Natural killer cell (primary cell): Measurements from ENCODE around the gene LEF1. TPM values are rescaled to one million over a fixed set of nuclear protein-coding genes. Genes with fewer than 3 reads are reported as not detected.

Experiments
- ATAC-seq, 3 donors: fragments of 150-1000 bp in 2 of 3; fragments of 200-7000 bp in 1 of 3; cut with Tn5 transposase; 1 replicate in 1 of 3; 2 replicates in 2 of 3; pipeline ENCODE4 v1.10.0; 2021; ENCODE audit warnings: mild to moderate bottlenecking in 2 of 3, moderate library complexity in 2 of 3
- DNase-seq, 2 donors: peaks; one replicate each; pipeline versions ENCODE4 v3.0.0 to v3.0.0-alpha.2; 2013 to 2021; ENCODE audit warnings: mixed read lengths in 1 of 2
- H3K27ac ChIP-seq: one replicate; pipeline ENCODE4 v1.5.1; 2013; ENCODE audit warnings: mild to moderate bottlenecking, low read length
- H3K27me3 ChIP-seq: one replicate; pipeline ENCODE4 v1.6.1; 2013; ENCODE audit warnings: low read length; ENCODE audit not compliant: control insufficient read depth, insufficient read depth
- H3K36me3 ChIP-seq: one replicate; pipeline ENCODE4 v1.6.1; 2013; ENCODE audit warnings: low read length; ENCODE audit not compliant: control insufficient read depth, insufficient read depth
- H3K4me1 ChIP-seq: one replicate; pipeline ENCODE4 v1.6.1; 2013; ENCODE audit warnings: low read length; ENCODE audit not compliant: control insufficient read depth, insufficient read depth
- H3K4me3 ChIP-seq: one replicate; pipeline ENCODE4 v1.5.1; 2013; ENCODE audit warnings: low read length
- H3K9me3 ChIP-seq: one replicate; pipeline ENCODE4 v1.6.1; 2013; ENCODE audit warnings: low read length; ENCODE audit not compliant: control insufficient read depth, insufficient read depth
- H3K27ac Mint-ChIP-seq, 2 donors: one replicate each; pipeline ENCODE4 v1.8.0; 2022; ENCODE audit warnings: mild to moderate bottlenecking in 2 of 2, mixed read lengths in 2 of 2, moderate library complexity in 1 of 2
- H3K27me3 Mint-ChIP-seq, 2 donors: one replicate each; pipeline ENCODE4 v1.8.0; 2022; ENCODE audit warnings: low read depth in 2 of 2, mixed read lengths in 2 of 2
- H3K36me3 Mint-ChIP-seq: one replicate; pipeline ENCODE4 v1.8.0; 2022; ENCODE audit warnings: mixed read lengths
- H3K4me1 Mint-ChIP-seq, 2 donors: one replicate each; pipeline ENCODE4 v1.8.0; 2022; ENCODE audit warnings: mixed read lengths in 2 of 2
- H3K4me3 Mint-ChIP-seq: one replicate; pipeline ENCODE4 v1.8.0; 2022; ENCODE audit warnings: mild to moderate bottlenecking, moderate library complexity, mixed read lengths
- H3K9me3 Mint-ChIP-seq, 2 donors: one replicate each; pipeline ENCODE4 v1.8.0; 2022; ENCODE audit warnings: mixed read lengths in 2 of 2
- CTCF ChIP-seq: fragments of 200-600 bp; IDR thresholded peaks from one replicate; pipeline ENCODE4 v1.8.0; 2022; ENCODE audit warnings: antibody characterized with exemption
- WGBS: methylation state at CpG from one replicate; pipeline ENCODE4 v1.1.7; 2013; ENCODE audit warnings: missing lambda C conversion rate; ENCODE audit not compliant: insufficient coverage; 5-methylcytosine and 5-hydroxymethylcytosine counted together
- intact Hi-C: fragments of 100-400 bp; cut with micrococcal nuclease; formaldehyde crosslinking; loops from one replicate; pipeline ENCODE4 v1.14.2; 2022
- total RNA-seq, 4 donors: library from RNA; stranded (reverse); fragments of 120-200 nt in 1 of 4; gene quantifications; one replicate each; pipeline versions ENCODE4 v1.2.3 to v1.2.4, GENCODE V29; 2013 to 2022

Gene LEF1
- total RNA-seq, 3 donors from 2014 or later (not counting 1 experiment from before 2014, with no cell fraction given): 18.7 to 39.8 (median 24.5) TPM

GRCh38 chr4:108036213-108036612 is 132.5 kb downstream of the LEF1 start:
- Histone ChIP-seq H3K36me3 (peaks cover 11% of the 10 kb centered on the region), H3K27ac (no peak overlapping the region), H3K4me3 (no peak overlapping the region), H3K4me1 (no peaks in the 10 kb centered on the region), H3K27me3 (no peaks in the 10 kb centered on the region), H3K9me3 (no peaks in the 10 kb centered on the region)
- Mint-ChIP-seq H3K27ac (no peak overlapping the region), H3K4me3 (no peak overlapping the region), H3K4me1 (no peaks in the 10 kb centered on the region), H3K36me3 (no peaks in the 10 kb centered on the region), H3K27me3 (no peaks in the 10 kb centered on the region), H3K9me3 (no peaks in the 10 kb centered on the region)
- 51% methylated on average over 7 of the region's 7 CpGs for WGBS
- intact Hi-C loops: no loop called here
- DNase-seq (peak in 1 of 2 donors; percentile 85), ATAC-seq (peak in 1 of 3 donors; percentile 38)
- no peak for TF ChIP-seq CTCF

- no peak overlapping the region for H3K4me3 Mint-ChIP-seq
- TF ChIP-seq CTCF: no peak
- no peaks in the 10 kb centered on the region for H3K4me1 Mint-ChIP-seq
- ATAC-seq: no peak
- H3K27me3 Mint-ChIP-seq: no peaks in the 10 kb centered on the region
- H3K9me3 Mint-ChIP-seq: no peaks in the 10 kb centered on the region
- no peak overlapping the region for H3K27ac Mint-ChIP-seq
- Histone ChIP-seq H3K4me1 (no peaks in the 10 kb centered on the region), H3K9me3 (no peaks in the 10 kb centered on the region), H3K27me3 (no peaks in the 10 kb centered on the region), H3K4me3 (no peak overlapping the region), H3K36me3 (peaks cover 11% of the 10 kb centered on the region), H3K27ac (no peak overlapping the region)
- peak in 1 of 2 donors; percentile 24 for DNase-seq
- H3K36me3 Mint-ChIP-seq: no peaks in the 10 kb centered on the region
- intact Hi-C loops: no loop called here
- 51% methylated on average over 6 of the region's 6 CpGs for WGBS
These were observed 133.0 kb downstream of the LEF1 start for GRCh38 chr4:108035691-108036090.

- Histone ChIP-seq H3K4me3 (no peak overlapping the region), H3K4me1 (peaks cover 7% of the 10 kb centered on the region), H3K27me3 (no peaks in the 10 kb centered on the region), H3K9me3 (no peaks in the 10 kb centered on the region), H3K36me3 (peaks cover 11% of the 10 kb centered on the region), H3K27ac (no peak overlapping the region)
- Mint-ChIP-seq H3K27me3 (no peaks in the 10 kb centered on the region), H3K36me3 (no peaks in the 10 kb centered on the region), H3K4me1 (peaks cover 0 to 9% of the 10 kb centered on the region in 2 donors), H3K4me3 (no peak overlapping the region), H3K9me3 (no peaks in the 10 kb centered on the region), H3K27ac (no peak overlapping the region)
- no peak for TF ChIP-seq CTCF
- ATAC-seq (no peak), DNase-seq (peak in 1 of 2 donors; percentile 45)
- 72% methylated on average over 7 of the region's 7 CpGs for WGBS
- intact Hi-C loops: loop anchor here (5.0 kb wide), 1 partner anchor 538 kb away; no protein-coding TSS in a partner anchor
These were observed 134.2 kb downstream of the LEF1 start for GRCh38 chr4:108034565-108034964.

GRCh38 chr4:108033348-108033747 is 135.4 kb downstream of the LEF1 start:
- Histone ChIP-seq H3K27me3 (no peaks in the 10 kb centered on the region), H3K4me3 (no peak overlapping the region), H3K9me3 (no peaks in the 10 kb centered on the region), H3K27ac (no peak overlapping the region), H3K36me3 (peaks cover 14% of the 10 kb centered on the region), H3K4me1 (peaks cover 7% of the 10 kb centered on the region)
- H3K4me1 Mint-ChIP-seq: peaks cover 0 to 16% of the 10 kb centered on the region in 2 donors
- no peaks in the 10 kb centered on the region for H3K27me3 Mint-ChIP-seq
- TF ChIP-seq CTCF: no peak
- no peak for ATAC-seq
- no peaks in the 10 kb centered on the region for H3K9me3 Mint-ChIP-seq
- H3K27ac Mint-ChIP-seq: no peak overlapping the region
- H3K4me3 Mint-ChIP-seq: no peak overlapping the region
- no peaks in the 10 kb centered on the region for H3K36me3 Mint-ChIP-seq
- intact Hi-C loops: loop anchor here (5.0 kb wide), 1 partner anchor 539 kb away; no protein-coding TSS in a partner anchor
- DNase-seq: no peak
